ENCODE data around the gene NDUFV2.
A peak's percentile ranks its signal among the peaks of the same experiment; 100 is the strongest.

Gene NDUFV2

DNA sequence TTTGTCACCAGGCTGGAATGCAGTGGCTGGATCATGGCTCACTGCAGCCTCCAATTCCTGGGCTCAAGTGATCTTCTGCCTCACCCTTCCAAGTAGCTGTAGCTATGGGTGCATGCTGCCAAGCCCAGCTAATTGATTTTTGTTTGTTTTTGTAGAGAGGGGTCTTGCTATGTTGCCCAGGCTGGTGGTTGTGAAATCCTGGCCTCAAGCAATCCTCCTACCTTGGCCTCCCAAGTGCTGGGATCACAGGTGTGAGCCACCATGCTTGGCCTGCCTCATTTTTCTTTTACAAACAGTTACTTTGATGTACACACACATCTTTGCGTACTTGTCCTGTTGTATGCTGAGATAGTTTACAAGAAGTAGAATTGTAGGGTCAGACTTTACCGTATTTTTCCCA lies 21.0 kb downstream of the NDUFV2 start:
- no peak for DNase-seq

DNA sequence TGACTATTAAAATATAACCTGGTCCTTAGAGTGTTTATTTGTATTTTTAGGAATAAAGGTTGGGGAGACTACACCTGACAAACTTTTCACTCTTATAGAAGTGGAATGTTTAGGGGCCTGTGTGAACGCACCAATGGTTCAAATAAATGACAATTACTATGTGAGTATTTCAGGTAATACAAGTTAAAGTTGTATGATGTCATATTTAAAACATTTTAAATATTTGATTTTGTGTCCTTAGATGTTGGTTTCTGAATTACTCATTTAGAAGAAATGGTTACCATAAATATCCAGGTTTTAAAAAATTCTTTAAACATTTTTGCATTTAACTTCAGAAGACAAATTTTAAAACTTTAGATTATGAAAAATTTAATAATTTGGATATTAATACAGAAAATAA lies 22.3 kb downstream of the NDUFV2 start:
- DNase-seq, result no peak

DNA sequence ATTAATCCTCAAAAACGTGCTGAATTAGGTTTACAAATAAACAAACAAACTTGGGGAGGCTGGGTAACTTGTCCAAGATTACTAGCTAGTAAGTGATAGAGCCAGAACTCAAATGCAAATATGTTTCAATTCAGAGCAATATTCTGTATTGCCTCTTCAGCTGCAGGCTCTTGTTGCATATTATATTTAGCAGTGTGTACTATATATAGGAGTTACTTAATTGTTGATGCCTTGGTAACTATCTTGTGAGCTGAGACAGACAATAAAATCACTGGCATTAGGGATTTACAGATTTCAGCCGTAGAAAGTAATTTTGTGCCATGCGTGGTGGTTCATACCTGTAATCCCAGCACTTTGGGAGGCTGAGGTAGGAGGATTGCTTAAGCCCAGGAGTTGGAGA lies 23.8 kb downstream of the NDUFV2 start:
- DNase-seq, result no peak

DNA sequence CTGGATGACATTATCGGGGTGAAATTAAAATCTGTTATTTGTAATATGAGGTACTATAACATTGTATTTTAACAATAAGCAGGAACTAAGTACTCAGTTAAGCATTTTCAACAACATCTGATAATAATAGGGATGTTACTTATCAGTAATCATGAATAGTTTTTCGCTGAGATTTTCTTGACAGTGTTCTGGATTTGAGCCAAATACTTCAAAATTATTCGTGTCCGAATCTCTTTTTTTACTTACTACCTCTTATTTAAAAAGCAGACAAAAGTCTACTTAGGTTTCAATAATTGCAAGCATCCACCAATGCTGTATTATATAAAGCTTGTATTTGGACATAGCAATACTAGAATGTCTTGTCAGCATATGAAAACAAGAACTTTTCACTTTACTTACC lies 27.7 kb downstream of the NDUFV2 start:
- no peak for DNase-seq

DNA sequence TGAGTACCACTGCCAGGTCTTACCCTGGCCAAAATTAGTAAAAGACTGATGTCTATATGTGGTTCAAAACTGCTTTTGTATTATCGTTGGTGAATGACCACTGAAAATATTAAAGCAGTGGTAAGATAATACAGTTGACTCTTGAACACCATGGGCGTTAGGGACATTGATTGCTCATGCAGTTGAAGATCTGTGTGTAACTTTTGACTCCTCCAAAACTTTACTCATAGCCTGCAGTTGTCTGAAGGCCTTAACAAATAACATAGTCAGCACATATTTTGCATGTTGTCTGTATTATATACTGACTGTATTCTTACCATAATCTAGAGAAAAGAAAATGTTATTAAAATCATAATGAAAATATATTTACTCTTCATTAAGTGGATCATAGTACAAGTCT lies 28.3 kb downstream of the NDUFV2 start:
- no peak for DNase-seq

DNA sequence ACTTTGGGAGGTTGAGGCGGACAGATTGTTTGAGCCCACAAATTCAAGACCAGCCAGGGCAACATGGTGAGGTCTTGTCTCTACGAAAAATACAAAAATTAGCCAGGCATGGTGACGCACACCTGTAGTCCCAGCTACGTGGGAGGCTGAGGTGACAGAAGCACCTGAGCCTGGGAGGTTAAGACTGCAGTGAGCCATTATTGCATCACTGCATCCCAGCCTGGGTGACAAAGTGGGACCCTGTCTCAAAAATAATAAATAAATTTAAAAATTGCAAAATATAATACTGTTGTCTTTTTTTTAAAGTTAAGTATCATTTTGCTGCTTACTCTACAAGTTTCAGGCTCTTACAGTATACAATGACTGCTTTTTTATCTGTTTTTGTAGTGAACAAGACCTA lies 30.1 kb downstream of the NDUFV2 start:
- DNase-seq, result no peak

DNA sequence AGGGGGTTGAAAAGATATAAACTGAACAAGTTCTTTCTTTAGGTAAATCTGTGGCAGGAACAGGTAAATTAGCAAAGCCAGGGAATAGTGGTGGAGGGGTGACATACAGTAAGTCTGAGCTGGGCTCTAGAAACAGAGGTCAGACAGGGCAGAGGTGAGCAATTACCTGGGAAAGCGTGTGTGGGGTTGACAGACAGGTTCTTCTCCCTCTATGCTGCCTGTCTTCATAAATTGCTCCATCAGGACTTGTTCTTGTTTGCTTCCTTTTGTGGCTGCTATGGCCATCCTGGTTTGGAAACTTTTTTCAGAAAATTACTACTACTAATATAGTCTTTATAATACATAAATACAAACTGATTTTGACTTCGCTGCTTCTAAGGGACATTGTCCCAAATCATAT lies 30.7 kb downstream of the NDUFV2 start:
- no peak for DNase-seq

DNA sequence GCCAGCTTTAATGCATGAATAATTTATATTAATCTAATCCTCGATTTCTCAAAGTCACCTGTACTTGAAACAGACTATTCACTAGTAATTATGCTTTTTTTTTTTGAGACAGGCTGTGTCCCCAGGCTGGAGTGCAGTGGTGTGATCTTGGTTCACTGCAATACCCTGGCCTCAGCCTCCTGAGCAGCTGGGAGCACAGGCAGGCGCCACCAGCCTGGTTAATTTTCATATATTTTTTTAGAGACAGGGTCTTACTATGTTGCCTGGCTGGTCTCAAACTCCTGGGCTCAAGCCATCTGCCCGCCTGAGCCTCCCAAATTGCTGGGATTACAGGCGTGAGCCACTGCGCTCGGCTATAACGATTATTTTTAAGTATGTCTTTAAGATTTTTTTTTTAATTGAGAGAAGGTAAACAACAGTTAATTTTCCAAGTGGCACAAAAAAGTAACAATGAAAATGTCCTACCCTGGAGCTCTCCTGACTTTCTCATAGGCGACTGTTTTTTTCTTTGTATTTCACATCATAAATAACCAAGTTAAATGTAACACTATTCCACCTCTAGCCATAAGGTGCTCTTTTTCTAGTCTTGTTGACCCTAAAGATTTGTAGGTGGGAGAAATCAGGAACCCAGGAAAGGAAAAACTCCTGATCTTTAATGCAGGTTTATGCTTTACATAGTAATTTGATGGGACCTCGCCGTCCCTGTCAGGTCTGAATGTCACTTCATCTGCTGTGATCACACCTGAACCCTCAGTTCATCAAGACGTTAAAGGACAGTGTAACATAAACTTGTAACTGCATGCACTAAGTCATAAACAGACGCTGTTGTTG lies 32.8 kb downstream of the NDUFV2 start:
- no peak for DNase-seq

DNA sequence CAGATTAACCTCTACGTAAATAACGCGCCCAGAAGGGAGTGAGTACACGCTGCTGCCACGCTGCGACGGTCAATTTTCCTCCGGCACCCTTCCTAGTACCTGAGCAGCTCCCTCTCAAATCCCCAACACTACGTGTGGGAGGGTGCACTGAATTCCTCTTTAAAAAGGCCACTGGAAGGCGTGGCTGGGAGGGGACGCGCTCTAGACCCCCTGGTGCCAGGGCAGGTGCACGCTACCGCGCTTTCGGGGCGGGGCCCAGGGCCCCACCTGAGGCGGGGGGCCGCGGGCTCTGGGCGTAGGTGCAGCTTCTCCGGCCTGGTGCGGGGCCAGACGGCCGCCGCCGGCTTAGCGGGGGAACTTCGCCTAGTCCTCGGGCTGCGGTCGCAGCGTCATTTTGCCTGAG lies 33.4 kb downstream of the NDUFV2 start:
- peak; percentile 84 for DNase-seq

DNA sequence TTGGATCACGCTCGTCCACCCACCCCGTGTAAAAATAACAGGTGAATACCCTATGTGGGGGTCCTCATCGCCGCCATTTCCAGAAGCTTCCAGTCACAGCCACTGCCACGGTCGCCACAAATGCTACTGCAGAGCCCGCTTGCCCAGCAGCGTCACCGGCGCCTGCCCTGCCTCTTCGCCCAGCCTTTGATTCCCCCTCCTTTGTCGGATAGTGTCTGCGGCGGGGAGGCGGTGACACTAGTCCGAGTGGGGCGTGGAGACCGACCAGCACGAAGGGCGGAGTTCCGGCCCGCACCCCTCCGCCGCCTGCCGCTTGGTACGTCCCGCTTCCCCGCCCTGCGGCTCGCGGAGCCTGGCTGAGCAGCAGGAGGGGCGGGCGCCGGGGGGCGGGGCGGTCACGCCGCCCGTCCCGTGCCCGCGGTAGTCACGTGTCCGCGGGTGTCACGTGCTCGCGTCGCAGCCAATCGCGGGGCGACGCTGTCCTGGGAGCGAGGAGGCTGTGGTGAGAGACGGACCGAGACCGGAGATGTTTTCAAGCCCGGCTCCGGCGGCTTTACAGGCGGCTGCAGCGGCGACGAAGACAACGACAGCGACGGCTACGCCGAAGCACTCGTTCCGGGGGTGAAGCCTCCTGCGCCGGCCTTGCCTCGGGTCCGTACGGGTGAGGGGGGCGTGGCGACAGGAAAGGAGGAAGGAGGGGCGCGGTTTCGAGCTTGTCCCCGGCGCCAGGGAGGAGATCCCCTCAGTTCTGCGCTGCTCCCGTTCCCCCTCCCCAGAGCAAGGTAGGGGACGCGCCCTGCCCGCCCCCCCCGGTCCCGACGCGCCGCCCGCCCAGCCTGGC lies 34.0 kb downstream of the NDUFV2 start, which contains the start of gene ANKRD12:
ANKRD12 (plus strand) TSS at position 467 of the 841 bp plus-strand sequence. CDS start 45,652 bp downstream, outside the sequence.
- peak; percentile 97 for DNase-seq

DNA sequence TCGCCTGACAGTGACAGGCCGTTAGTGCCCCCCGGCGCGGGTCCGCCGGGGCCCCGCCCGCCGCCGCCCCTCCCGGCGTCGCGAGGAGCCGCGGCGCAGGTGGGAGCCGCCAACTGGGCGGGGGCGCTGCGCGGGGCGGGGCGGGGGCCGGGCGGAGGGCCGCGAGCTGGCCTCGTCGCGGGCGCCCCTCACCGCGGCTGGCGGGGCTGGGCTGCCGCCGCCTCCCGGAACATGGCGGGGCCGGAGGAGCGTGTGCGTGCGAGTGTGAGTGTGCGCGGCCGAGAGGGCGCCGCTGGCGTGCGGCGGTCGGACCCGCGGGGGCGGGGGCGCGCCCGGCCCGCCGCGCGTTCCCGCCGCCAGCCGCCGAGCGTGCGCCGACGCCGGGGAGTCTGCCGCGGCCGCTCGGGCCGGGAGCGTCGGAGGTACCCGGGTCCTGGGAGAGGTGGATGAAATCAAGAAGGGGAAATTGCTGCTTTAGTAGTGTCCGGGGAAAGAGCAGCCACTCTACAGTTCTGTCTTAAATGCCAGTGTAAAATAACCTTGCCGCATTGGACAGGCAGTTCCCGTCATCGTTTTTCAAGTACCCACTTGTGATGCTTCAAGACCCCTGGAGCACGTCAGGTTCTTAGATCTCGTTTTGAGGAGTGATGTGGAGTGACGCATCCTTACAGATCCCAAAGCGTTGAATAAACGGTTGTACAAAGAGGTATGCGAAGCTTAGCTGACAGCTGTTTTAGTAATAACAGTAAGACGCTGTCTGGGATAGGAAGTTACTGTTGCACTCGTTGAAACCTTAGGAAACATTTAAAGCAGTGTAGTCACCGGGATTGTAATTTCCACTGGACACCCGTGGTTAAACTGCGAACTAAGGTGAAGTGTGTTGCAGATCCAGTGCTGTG lies 34.9 kb downstream of the NDUFV2 start:
- DNase-seq, result peak; percentile 79

DNA sequence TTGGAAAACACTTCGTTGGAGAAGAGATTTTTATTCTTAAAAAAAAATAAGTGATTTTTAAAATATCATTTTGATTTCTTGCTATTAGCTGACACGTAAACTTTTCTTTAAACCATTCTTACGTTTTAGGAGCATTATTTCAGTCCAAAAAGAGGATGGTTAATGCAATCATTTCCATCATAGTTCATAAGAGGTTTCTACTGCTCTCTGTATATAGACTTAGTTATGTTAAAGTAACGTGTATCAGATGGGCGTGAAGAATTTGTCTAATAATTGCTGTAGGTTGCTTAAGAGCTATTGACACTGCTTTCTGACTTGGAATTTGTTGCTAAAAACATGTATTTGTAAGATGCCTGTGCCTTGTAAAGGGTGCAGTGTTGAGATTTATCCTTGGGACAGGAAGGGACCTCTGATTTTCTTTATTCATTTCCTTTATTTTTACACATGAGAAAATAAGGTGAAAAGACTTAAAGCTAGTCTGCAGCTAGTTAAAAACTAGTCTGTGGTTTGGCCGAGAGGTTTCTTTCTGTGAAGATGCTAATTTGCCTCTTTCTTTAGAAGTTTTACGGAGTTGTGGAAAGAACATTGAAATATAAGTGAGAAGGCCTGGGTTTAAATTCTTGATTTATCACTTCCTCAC lies 37.0 kb downstream of the NDUFV2 start:
- no peak for DNase-seq

DNA sequence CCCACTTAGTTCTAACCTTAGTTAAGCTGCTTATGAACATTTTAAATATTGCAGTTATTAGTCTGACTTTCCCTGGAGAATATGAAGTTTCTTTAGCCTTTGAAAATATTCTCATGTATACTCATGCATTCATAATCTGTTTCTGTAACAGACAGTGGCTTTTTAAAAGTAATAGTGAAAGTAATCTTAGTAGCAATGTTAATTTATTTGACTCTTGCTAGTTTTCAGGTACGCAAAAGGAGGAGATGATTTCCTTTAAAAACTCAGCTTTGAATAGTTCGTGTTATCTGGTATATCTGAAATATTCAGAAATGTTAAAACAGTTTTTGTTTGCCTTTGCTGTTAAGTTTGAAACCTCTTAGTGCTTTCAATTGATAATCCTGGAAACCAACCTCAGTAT lies 37.9 kb downstream of the NDUFV2 start:
- DNase-seq, result no peak

DNA sequence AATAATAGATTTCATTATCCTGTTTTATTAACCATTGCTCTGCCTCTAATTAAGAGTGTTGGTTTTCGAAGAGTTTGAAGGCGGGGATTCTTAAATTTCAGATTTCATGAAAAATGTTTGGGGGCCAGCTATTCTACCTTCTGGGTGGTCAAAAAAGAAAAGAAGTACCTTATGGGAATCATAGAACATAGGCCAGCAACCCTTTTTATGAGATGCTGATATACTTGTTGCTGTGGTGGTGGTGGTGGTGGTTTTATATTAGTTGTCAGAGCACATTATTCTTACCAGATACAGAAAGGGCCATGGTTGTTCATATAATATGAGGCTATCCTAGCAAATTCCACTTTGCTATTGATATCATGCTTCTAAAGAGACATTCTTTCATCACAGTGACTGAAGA lies 38.5 kb downstream of the NDUFV2 start:
- no peak for DNase-seq

DNA sequence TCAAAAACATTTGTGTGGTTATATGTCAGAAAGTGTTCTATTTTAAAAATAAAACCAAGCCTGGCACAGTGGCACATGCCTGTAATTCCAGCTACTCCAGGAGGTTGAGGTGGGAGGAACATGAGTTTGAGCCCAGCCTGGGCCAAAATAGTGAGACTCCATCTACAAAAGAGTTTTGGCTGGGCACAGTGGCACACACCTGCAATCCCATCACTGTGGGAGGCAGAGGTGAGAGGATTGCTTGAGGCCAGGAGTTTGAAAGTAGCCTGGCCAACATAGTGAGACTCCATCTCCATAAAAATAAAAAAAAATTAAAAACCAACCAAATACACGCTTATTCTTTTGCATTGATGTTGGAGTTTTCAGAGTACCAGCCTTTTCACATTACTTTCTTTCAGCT lies 43.7 kb downstream of the NDUFV2 start:
- DNase-seq, result no peak

DNA sequence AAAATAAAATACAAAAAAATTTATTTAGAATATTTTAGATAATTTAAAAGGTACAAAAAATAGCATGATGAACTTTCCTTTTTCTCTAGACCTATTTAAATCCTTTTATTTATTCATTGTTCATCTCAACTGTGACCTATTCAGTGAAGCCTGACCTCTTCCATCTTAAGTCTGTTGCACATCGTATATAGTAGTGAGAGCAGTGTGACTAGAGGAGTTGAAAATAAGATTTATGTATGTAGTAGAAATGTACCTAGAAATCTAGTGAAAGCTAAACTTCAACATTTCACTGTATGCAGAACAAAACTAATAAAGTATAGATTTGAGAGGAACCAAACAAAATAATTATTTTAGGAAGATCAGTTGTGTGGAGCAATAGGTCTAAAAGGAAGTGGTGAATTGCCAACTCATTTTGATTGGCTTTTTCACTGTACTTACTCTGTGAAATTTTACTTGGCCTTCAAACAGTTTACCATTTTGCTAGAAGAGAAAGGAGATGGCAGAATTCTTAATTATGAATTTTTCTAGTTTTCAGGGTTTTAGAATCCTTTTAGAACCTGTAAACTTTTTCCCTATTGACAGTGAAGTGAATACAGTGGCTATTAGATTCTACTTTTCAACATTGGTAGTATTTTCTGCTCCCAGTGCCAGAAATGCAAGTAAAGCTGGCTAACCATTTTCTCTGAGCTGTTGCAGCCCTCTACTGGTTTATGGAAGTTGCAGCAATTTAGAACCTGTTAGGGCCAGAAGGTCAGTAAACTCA lies 45.1 kb downstream of the NDUFV2 start:
- no peak for DNase-seq

DNA sequence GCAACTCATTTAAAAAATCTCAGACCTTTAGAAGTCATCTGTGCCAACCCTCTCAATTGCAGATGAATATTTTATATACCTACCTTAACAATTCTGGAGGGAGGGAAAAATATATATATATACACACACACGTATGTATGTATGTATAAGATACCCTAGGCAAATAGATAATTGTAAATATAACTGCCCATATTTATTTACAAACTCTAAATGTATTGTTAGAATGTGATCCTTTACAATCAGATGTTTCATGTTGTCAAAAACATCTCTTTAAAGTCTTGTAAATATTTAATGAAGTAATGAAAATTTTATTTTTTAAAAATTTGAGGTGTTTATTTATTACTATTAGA lies 45.7 kb downstream of the NDUFV2 start:
- no peak for DNase-seq

DNA sequence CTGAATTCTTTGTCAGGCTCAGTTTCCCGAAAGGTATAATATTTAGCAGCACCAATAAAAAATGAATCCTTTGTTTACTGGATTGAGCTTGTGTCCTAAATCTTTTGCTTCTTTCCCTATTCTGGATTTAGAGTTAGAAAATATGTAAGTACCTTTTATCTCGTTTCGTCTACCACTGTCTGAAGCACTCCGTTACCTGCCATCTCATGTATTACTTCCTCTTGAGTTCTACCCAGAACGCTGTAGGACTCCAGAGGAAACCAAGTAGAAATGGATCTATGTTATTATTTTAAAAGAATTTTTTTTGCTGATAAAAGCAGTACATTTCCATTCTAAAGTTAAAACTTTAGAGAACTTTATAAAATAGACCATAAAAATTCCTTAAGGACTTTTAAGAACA lies 47.6 kb downstream of the NDUFV2 start:
- DNase-seq, result no peak

DNA sequence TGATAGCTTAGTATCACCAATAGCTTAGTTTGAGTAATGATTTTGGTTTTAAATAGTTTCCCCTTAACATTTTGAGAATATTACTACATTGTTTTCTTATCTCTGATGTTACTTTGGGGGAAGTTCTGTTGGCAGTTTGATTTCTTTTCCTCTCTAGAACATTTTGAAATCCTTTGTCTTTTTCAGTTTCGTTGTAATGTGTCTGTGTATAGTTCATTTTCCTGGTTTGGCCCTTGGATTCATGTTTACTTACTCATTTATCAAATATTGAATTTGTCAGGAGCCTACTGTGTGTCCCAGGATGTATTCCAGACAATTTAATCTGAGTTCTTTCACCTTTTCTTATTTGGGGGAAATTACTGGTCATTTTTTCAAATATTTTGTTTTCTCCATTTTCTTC lies 50.8 kb downstream of the NDUFV2 start:
- DNase-seq, result no peak

DNA sequence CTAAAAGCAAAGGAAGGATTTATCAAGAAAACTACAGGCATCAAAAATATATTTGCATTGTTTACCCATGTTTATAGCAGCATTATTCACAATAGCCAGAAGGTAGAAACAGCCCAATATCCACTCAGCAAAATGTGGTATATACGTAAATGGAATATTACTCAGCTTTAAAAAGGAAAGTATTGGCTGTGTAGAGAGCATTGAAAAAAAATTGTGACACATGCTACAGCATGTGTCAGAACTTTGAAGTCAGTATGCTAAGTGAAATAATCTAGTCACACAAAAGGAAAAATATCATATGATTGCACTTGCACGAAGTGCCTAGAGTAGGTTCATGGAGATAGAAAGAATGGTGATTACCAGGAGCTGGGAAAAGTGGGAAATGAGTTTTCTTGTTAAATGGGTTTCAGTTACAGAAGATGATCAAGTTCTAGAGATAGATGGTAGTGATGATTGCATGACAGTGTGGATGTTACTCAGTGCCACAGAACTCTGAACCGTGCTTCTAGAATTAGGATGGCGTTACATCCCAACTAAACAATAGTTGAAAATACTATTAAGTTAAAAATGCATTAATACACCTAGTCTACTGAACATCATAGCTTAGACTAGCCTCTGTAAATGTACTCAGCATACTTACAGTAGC lies 54.2 kb downstream of the NDUFV2 start:
- DNase-seq, result no peak

DNA sequence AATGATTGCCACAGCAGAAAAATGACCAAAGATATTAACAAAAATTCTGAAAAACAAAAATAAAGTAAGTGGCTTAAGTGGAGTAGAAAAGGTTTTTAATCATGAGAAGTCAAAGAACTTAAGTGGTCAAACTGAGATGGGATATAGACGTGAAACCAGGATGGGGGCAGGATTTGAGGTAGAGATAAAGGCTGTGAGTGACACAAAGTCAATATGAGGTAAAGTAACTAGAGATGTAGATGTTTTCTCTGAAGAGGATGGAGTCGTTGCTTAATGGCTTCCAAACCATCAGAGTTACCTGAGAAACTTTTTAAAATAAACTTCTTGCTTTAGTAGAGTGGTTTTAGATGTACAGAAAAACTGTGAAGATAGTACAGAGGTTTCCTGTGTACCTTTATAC lies 55.3 kb downstream of the NDUFV2 start:
- no peak for DNase-seq

Data from NCI-H774 (cell line).